Measurements from ENCODE around the gene PYROXD2. TPM values are rescaled to one million over a fixed set of nuclear protein-coding genes. Genes with fewer than 3 reads are reported as not detected.

PYROXD2 gene
- total and polyA plus RNA-seq, 9 donors: 4.6 to 14.1 (median 10.0) TPM

DNA sequence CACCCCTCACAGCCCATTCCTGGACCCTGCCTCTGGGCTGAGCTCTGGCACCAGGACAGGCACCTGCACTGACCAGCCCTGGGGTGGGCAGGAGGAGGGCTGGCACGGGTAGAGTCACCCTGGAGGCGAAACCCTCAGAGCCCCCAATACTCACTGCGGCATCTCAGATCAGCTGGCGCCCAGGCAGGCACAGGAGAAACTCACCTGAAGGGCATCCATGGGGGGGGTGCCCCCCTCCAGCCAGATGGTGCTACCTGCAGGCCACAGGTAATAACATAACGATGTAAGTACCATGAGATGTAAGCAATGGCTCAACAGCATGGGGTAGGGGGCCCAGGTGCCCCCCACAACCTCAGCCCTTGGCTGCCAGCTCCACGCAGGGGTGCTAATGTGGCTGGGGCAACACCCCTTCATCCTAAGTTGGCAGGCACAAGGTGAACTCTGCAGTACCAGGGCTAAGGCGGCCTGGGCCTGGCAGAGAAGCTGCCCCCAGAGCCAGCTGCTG, 12.1 kb upstream of the PYROXD2 start:
- intact Hi-C loops (cut with DNase I): no loop called here
- no peak overlapping the region for H3K27ac ChIP-seq
- no peak for TF ChIP-seq POLR2A (IDR thresholded peaks at IDR 0.05)
- no peaks in the 10 kb centered on the region for H3K27me3 ChIP-seq
- no peaks in the 10 kb centered on the region for H3K36me3 ChIP-seq
- no peak for DNase-seq
- WGBS, 3 donors: 93 to 98% (median 94%) methylated on average over 7 of the region's 7 CpGs
- no peaks in the 10 kb centered on the region for H3K4me1 ChIP-seq (ENCODE audit: insufficient read depth)
- no peak overlapping the region for H3K4me3 ChIP-seq
- H3K9me3 ChIP-seq: no peaks in the 10 kb centered on the region

- intact Hi-C loops (cut with DNase I): no loop called here
- no peaks in the 10 kb centered on the region for H3K4me1 ChIP-seq (ENCODE audit: insufficient read depth)
- no peaks in the 10 kb centered on the region for H3K27me3 ChIP-seq
- no peak overlapping the region for H3K4me3 ChIP-seq
- H3K36me3 ChIP-seq: no peaks in the 10 kb centered on the region
- H3K9me3 ChIP-seq: no peaks in the 10 kb centered on the region
- WGBS, 3 donors: 89% methylated on average over 21 of the region's 21 CpGs
- no peak for TF ChIP-seq POLR2A (IDR thresholded peaks at IDR 0.05)
- TF ChIP-seq, protein P1, sequence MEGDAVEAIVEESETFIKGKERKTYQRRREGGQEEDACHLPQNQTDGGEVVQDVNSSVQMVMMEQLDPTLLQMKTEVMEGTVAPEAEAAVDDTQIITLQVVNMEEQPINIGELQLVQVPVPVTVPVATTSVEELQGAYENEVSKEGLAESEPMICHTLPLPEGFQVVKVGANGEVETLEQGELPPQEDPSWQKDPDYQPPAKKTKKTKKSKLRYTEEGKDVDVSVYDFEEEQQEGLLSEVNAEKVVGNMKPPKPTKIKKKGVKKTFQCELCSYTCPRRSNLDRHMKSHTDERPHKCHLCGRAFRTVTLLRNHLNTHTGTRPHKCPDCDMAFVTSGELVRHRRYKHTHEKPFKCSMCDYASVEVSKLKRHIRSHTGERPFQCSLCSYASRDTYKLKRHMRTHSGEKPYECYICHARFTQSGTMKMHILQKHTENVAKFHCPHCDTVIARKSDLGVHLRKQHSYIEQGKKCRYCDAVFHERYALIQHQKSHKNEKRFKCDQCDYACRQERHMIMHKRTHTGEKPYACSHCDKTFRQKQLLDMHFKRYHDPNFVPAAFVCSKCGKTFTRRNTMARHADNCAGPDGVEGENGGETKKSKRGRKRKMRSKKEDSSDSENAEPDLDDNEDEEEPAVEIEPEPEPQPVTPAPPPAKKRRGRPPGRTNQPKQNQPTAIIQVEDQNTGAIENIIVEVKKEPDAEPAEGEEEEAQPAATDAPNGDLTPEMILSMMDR (IDR thresholded peaks at IDR 0.05): no peak
- no peak for TF ChIP-seq EP300 (IDR thresholded peaks at IDR 0.05)
- no peak overlapping the region for H3K27ac ChIP-seq
- no peak for DNase-seq
Measured at GRCh38 chr10:98425511-98426352, 10.8 kb upstream of the PYROXD2 start.

GRCh38 chr10:98424295-98425254, 9.6 kb upstream of the PYROXD2 start:
- H3K9me3 ChIP-seq: no peaks in the 10 kb centered on the region
- DNase-seq: no peak
- no peaks in the 10 kb centered on the region for H3K27me3 ChIP-seq
- TF ChIP-seq POLR2A (IDR thresholded peaks at IDR 0.05) (no peak), EP300 (IDR thresholded peaks at IDR 0.05) (no peak)
- TF ChIP-seq, protein P1 (IDR thresholded peaks at IDR 0.05): no peak
- 87 to 92% (median 89%) methylated on average over 21 to 23 of the region's 23 CpGs for WGBS, 3 donors
- no peaks in the 10 kb centered on the region for H3K4me1 ChIP-seq (ENCODE audit: insufficient read depth)
- no peak overlapping the region for H3K4me3 ChIP-seq
- no peak overlapping the region for H3K27ac ChIP-seq
- H3K36me3 ChIP-seq: no peaks in the 10 kb centered on the region
- intact Hi-C loops (cut with DNase I): no loop called here

DNA sequence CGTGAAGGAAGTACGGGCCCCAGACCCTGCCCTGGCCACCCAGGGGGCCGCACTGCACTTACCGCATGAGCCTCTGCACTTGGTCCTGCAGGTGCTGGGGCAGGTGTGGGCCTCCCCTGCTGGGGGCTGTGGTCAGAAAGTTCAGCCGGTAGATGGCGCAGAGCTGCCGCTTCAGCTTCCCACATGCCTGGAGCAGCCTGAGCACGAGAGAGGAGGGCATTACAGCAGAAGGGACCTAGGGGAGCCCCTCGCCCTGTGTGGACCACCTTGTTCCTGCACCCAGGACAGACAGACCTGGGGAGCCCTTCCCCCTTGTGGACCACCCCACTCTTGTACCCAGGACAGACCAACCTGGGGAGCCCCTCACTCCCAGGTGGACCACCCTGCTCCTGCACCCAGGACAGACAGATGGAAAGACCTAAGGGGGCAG, 8.7 kb upstream of the PYROXD2 start:
- DNase-seq: no peak
- Histone ChIP-seq H3K27ac (no peak overlapping the region), H3K36me3 (no peaks in the 10 kb centered on the region), H3K27me3 (no peaks in the 10 kb centered on the region), H3K4me1 (ENCODE audit: insufficient read depth) (no peaks in the 10 kb centered on the region), H3K9me3 (no peaks in the 10 kb centered on the region), H3K4me3 (no peak overlapping the region)
- WGBS, 3 donors: 78 to 86% (median 84%) methylated on average over 6 to 9 of the region's 9 CpGs
- intact Hi-C loops (cut with DNase I): no loop called here
- TF ChIP-seq, protein P1 (IDR thresholded peaks at IDR 0.05): no peak
- TF ChIP-seq EP300 (IDR thresholded peaks at IDR 0.05) (no peak), POLR2A (IDR thresholded peaks at IDR 0.05) (no peak)
